ENCODE results near the gene FLACC1.

- TF ChIP-seq POLR2A (IDR thresholded peaks at IDR 0.05) = no peak
- no peak for TF ChIP-seq CTCF (IDR thresholded peaks at IDR 0.05)
Observed at GRCh38 chr2:201369775-201370174, 12.6 kb upstream of the FLACC1 start.

All from esophagus squamous epithelium (tissue), 4 donors.